Ureter (tissue), 1 donor: ENCODE measurements around the gene ZC3H4. TPM values are rescaled to one million over a fixed set of nuclear protein-coding genes. Genes with fewer than 3 reads are reported as not detected.
"Not testable (repeated sequence)": the region's sequence is repeated elsewhere in the genome, so short reads cannot be mapped to it uniquely, and the experiment has no call there.

Source experiments
- DNase-seq: peaks from one replicate; pipeline ENCODE4 v3.0.0-alpha.2; 2020; ENCODE audit warnings: low spot score
- total RNA-seq: library from RNA; stranded (reverse); gene quantifications from one replicate; pipeline ENCODE4 v1.2.4, GENCODE V29; 2023
- donor health status: DM: yes; HTN: yes; CAD: no.

Gene ZC3H4
- total RNA-seq, 1 donor from 2014 or later, result 55.1 TPM

GRCh38 chr19:47084879-47085439 lies 28.6 kb downstream of the ZC3H4 start:
- no peak for DNase-seq

- DNase-seq, result no peak
Measured at GRCh38 chr19:47082493-47082892, 31.1 kb downstream of the ZC3H4 start.

GRCh38 chr19:47081095-47081494 lies 32.5 kb downstream of the ZC3H4 start:
- DNase-seq, result no peak

GRCh38 chr19:47078351-47078750 lies 35.2 kb downstream of the ZC3H4 start:
- DNase-seq, result not testable (repeated sequence)

GRCh38 chr19:47075941-47076340 lies 37.6 kb downstream of the ZC3H4 start:
- DNase-seq, result no peak

GRCh38 chr19:47075179-47075810 lies 38.3 kb downstream of the ZC3H4 start:
- no peak for DNase-seq

GRCh38 chr19:47074621-47075020 lies 39.0 kb downstream of the ZC3H4 start:
- DNase-seq, result no peak

- DNase-seq, result no peak
Measured at GRCh38 chr19:47073574-47073973, 40.0 kb downstream of the ZC3H4 start.

GRCh38 chr19:47072323-47072722 lies 41.3 kb downstream of the ZC3H4 start:
- DNase-seq, result no peak

- DNase-seq, result no peak
Measured at GRCh38 chr19:47071731-47072130, 41.8 kb downstream of the ZC3H4 start.

GRCh38 chr19:47070756-47071155 lies 42.8 kb downstream of the ZC3H4 start:
- no peak for DNase-seq

- DNase-seq, result no peak
Measured at GRCh38 chr19:47069795-47070194, 43.8 kb downstream of the ZC3H4 start.

GRCh38 chr19:47068876-47069406 lies 44.6 kb downstream of the ZC3H4 start:
- DNase-seq, result no peak

GRCh38 chr19:47068246-47068645 lies 45.3 kb downstream of the ZC3H4 start:
- DNase-seq, result no peak

- no peak for DNase-seq
Measured at GRCh38 chr19:47067215-47067847, 46.2 kb downstream of the ZC3H4 start.

- no peak for DNase-seq
Measured at GRCh38 chr19:47066376-47067214, 47.0 kb downstream of the ZC3H4 start.

- DNase-seq, result no peak
Measured at GRCh38 chr19:47065242-47065641, 48.3 kb downstream of the ZC3H4 start.

- no peak for DNase-seq
Measured at GRCh38 chr19:47063874-47064273, 49.7 kb downstream of the ZC3H4 start.

GRCh38 chr19:47058621-47059022 lies 55.0 kb downstream of the ZC3H4 start:
- DNase-seq, result no peak

GRCh38 chr19:47057328-47057727 lies 56.2 kb downstream of the ZC3H4 start:
- no peak for DNase-seq

GRCh38 chr19:47056411-47056810 lies 57.2 kb downstream of the ZC3H4 start:
- no peak for DNase-seq

- not testable (repeated sequence) for DNase-seq
Measured at GRCh38 chr19:47050562-47050961, 63.0 kb downstream of the ZC3H4 start.
